NCI-H1436 (cell line): ENCODE results near the gene FHOD3.
"Not testable (repeated sequence)": the region's sequence is repeated elsewhere in the genome, so short reads cannot be mapped to it uniquely, and the experiment has no call there.

Experiments
- DNase-seq: peaks from one replicate; lab custom pipeline; 2025; lab: John Stamatoyannopoulos, UW

The FHOD3 gene

DNA sequence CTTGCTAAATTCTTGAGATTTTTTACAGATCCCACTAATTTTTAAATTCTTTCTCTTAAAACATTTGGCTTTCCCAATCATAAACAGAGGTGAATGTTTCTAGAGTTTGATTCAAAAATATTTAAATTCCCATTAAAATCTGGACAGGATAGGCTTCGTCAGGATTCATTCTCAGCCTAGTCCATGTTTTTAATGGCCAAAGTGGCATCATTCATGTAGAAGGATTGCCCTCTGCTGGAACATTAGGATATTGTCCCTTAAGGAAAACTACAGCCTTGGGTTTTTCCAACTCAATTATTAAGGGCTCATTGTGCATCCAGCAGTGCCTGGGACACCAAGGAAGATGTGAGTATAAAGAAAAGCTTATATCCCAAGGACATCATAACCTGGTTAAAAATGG is 459.6 kb downstream of the FHOD3 start:
- DNase-seq, result peak; percentile 25

DNA sequence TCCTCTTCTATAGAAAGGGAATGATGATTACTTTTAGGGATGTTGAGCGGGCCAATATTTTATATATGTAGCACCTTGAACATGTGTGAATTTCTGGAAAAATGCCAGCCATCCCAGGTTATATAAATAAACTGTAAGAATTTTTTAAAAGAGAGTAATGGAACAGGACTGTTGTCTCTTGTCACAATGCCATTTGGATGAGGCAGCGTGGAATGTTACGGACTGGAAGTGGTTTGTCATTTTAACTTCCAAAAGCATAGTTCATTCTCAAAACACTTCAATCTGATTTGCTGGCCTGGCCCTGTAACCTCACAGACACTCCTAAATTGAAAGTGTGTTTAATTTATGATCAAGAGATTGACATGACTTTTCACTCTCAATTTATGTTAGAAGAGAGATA is 460.5 kb downstream of the FHOD3 start:
- DNase-seq, result no peak

DNA sequence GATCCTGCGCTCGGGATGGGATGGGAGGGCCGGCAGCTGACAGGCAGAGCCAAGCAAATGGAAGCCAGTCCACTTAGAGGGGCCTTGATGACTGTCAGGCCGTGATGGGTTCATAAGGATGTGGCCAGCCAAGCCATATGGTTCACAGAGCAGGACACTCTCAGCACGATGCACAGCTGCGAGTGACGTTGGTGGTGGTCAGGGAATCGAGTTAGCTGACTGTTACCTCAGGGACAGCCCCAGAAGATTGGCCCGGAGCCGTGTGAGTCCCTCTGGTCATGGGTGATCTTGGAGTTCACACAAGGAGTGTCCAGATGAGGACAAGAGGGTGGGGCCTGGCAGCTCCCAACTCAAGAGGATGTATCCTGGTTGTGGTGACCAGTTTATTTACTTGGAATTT is 461.1 kb downstream of the FHOD3 start:
- DNase-seq, result no peak

DNA sequence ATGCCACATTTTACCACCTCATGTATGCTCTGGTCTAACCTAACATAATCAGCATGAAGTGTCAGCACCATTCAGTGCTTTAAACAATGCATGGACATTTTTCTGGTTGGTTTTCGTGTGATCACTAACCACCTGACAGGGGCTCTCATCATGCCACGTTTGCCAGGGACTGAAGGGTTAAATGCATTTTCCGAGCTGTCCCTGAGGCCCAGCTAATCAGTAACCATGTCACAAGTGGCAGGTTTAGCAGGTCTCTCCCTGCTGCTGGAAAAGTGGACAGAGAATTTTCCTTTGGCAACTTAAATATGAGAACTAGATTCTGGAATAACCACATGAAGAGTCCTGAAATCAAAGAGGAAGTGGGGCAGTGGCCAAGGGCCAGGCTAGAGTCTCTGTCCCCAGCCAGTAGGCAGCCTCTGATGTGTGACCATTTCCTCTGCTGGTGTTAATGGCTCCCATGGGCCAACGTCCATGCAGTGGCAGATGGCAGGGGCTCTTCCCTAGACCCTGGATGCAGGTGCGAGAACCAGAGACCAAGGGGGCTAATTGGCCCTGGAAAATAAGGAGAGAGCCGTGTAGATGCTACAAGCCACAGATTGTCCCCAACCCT is 461.8 kb downstream of the FHOD3 start:
- no peak for DNase-seq

DNA sequence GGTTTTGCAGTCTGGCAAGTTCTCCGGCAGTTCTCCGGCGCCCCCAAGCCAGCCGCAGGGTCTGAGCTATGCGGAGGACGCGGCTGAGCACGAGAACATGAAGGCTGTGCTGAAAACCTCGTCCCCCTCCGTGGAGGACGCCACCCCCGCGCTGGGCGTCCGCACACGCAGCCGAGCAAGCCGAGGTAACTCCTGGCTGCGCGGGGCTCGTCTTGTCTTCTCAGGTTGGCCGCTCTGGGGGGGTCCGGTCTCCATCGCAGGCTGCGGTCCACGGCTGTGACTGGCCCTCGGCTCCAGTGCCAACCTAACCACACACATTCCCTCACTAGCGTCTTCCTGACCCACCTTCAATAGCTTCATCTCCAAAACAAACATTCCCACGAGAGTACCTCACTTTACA is 463.1 kb downstream of the FHOD3 start:
- DNase-seq, result no peak

DNA sequence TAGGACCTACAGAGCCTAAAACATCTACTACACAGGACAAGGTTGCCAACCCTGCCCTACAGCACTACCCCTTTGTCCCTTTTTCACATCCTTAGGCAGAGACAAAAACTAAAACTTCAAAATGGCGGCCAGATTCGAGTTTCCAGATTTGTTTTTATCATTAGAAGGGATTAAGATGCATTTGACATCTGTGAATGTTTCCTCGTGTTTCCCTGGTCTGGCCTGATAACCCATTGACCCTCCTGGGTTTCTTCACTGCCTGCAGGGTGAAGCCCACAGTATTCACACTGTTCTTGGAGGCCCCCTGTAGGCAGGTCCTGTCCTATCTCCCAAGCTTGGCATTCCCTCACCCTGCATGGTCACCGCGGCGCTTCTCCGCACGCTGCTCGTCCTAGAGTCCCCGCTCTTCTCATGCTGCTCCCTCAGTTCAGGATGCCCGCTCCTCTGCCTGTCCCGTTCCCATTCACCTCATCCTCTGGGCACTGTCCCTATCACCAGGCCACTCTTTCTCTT is 463.7 kb downstream of the FHOD3 start:
- DNase-seq, result no peak

DNA sequence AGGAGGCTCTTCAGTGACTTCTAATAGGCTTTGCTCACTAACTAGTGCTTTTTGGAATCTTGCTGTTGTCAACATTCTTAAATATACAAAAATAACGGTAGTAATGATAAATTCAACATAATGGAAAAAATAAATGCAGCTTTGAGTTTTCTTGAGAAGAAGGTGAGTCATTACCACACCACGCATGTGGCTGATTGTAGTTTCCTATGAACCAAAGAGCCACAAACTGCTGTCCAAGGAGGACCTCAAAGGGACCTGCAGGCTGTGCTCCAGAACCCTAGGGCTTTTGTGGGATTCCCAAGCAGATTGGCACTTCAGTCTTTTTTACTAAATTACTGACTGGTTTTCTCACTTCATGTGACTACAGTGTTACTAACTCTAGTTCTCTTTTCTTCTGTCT is 464.6 kb downstream of the FHOD3 start:
- DNase-seq, result no peak

DNA sequence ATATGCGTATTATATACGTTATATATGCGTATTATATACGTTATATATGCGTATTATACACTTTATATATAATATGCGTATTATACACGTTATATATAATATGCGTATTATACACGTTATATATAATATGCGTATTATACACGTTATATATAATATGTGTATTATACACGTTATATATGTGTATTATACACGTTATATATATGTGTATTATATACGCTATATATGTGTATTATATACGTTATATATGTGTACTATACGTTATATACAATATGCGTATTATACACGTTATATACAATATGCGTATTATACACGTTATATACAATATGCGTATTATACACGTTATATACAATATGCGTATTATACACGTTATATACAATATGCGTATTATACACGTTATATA is 465.5 kb downstream of the FHOD3 start:
- not testable (repeated sequence) for DNase-seq

DNA sequence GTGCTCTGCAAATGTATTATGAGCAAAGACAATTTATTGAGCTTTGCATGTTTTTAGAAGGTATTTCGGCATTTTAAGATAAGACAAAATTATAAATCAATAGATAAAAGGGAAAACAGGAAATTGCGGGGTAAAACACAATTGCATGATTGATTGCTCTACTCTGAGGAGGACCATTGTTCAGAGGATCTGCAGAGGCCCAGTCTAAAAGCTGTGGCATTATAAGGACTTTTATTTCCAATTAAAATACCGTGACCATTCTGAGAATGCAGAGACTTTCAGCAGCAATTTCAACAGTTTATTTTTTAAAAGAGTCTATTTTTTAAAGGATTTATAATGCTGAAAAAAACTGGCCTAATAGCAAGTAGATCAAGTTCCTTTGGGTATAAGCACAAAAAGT is 469.3 kb downstream of the FHOD3 start:
- DNase-seq, result no peak

DNA sequence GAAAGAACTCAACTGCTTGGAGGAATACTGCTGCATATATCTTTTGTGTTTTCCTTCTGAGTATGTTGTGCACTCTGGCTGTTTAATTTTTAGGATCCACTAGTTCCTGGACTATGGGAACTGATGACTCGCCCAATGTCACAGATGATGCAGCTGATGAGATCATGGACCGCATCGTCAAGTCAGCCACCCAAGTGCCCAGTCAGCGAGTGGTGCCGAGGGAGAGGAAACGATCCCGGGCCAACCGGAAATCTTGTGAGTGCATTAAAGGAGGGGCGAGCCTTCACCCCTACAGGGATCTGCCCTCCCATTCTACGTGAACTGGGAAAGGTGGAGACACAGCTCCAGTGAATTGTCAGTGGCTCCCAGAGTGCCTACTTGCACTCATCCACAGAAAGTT is 471.7 kb downstream of the FHOD3 start:
- DNase-seq, result no peak

DNA sequence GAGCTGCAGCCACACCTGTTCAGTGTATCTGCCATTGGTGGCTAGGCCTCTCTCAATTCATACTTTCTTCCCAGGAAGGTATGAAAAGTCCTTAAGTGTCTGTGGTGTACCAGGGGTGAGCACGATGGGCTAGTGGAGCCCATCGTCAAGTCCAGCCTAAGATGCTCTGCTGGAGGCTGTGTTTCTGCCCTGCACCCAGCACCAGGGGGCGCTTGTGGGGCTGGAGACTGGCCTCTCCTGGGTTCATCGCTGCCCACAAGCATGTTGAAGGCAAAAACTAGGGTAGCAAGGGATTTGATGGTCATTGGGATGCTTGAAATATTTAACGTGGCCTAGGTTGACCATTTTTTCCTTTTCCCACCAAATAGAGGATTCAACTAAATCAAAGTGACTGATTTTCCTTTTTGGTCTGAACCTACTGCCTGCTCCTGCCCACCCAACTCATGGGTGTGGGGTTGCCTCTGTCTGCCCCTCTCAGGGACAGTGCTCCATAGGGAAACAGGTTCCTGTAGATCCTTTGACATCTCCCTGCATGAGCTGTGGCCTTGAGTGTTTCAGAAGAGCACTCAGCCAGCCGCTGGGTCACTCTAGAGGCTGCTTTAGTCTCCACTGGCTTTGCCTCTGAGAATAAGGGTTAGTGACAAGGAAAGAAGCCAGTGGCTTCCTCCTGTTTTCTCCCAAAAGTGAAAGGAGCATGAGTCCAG is 472.2 kb downstream of the FHOD3 start:
- no peak for DNase-seq

DNA sequence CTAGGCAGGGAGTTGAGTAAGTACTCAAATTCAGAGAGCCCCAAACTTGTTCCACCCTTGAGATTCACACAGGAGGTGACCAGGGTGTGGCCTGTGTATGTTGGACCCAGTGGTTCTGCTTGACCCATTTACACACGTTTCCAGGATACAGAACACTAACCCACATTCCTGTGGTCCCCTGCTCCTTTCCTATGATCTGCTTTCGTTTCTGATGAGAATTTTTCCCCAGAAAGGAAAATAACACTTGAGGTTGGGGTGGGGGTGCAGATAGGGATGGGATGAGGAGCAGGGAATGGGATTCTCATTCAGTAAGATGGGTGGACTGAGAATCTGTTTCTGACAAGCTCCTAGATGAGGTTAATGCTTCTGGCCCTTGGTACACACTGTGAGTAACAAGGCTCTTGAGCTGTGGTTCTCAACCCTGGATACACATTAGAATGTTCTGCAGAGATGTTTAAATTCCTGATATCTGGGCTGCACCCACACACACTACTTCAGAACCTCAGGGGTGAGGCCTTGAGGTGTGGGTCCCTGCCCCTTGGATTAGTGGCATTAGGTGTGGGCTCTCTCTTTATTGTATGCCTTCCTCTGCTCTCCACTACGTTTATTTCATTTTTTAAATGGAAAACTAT is 472.9 kb downstream of the FHOD3 start:
- DNase-seq, result no peak

DNA sequence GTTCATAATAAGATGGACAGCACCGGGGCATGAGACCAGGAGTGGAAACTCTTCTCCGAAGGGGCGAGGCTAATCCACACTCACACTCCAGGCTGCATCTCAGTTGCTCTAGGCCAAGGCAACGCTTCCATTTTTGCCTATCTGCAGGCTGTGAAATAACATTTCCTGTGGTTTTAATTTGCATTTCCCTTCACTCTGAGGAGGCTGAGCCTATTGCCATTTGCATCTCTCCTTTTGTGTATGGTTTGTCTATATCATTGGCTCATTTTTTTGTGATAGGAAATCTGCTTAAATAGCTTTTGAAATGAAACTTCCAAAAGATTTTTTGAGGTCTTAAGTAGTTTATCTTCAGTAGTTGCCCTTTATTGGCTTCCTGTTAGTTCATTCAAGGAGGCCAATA is 473.7 kb downstream of the FHOD3 start:
- DNase-seq, result no peak

DNA sequence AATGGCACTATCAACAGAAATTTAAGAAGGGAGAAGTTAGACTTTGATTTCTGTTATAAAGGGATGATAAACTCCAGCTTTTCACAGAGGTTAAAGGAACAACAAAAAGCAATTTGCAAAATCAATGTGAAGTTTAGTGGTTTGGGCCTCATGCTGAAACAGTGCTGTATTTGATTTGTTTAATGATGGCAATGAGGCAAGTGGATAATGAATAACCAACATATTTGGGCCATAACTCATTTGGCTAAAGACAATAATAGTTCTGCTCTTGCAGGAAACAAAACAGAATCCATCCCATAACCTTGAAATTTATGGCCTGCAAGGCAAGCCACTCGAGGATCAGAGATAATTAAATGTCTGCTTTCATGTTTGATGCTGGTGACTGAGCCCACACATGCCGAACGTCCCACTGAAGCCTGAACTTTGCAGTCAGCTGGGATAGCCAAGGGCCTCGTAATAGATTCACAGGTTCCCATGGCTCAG is 474.8 kb downstream of the FHOD3 start:
- DNase-seq, result no peak

DNA sequence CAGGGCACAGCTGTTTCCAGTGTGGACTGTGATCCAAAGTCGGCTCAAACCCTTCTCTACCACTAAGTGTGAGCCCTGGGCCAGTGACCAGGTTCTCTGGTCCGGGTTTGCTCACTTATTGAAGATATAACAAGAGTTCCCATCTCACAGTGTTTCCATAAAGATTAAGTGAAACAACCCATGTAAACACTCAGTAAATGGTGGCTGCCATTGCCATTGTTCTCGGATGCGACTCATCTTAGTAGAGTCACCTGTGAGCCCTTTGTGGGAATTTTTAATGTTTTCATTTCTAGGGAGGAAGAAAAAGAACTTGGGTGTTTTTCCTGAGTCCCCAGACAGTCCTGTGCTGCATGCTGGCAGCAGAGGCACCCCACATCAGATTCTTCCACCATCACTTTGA is 477.9 kb downstream of the FHOD3 start:
- no peak for DNase-seq

DNA sequence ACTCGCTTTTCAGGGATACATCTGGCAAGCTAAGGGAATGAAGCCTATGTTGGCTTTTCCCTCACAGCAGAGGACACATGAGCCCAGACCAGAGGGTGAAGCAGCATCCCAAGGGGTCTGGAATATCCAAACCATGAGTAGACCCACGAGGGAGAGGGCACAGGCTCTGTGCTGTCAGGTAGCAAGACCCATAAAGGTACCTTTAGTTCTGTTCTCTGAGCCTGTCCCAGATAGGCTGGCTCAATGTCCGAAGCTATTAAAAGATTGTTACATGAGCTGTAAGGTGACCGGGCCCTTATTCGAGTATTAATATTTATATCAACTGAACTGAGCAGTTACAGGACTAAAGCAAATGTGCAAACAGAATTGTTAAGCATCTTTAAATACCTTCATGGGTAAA is 479.1 kb downstream of the FHOD3 start:
- DNase-seq, result no peak

DNA sequence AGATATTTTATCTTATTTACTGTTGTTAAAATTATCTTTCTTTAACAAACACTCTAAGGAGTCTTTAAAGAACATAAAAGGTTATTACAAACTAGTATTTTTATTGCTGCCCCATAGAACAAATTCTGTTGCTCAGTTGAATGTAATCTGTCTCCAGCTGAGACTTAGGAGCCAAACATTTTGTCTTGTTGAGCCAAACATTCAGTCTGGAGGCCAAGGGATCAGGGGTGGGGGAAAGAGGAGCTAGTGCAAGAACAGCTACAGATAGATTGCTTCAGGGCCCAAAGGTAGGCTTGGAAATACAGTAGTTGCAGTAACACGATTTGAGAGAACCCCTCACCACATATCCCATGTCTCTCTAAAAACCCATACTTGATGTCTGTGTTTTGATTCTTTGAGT is 480.1 kb downstream of the FHOD3 start:
- DNase-seq, result no peak

DNA sequence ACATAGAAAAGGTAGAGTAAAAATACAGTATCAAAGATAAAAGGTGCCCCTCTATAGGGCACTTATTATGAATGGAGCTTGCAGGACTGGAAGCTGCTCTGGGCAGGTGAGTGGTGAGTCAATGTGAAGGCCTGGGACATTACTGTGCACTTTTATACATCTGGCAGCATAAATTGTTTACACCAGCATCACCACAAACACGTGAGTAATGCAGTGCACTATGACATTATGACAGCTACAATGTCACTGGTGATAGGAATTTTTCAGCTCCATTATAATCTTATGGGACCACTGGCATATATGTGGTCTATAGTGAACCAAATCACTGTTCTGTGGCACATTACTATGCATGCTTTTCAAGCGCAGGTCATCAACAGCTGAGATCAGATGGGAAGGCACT is 483.2 kb downstream of the FHOD3 start:
- DNase-seq, result no peak

DNA sequence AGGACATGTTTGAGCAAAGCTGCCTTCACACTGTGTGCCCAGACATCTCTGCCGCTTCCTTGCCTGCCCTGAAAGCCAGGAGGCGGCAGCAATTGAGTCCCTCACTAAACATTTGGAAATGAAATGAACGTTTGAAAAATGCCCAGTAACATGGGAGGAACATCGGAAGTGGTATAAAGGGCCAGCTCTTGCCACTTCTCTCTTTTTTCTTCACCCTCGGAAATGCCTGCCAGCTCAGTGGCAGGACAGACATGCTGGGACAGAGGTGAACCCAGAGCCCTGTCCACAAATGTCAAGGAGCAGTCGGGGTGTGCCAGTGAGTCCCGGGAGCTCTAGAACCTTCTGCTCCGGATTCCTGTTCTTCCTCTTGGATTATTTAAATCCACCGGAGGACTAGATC is 485.2 kb downstream of the FHOD3 start:
- DNase-seq, result no peak

DNA sequence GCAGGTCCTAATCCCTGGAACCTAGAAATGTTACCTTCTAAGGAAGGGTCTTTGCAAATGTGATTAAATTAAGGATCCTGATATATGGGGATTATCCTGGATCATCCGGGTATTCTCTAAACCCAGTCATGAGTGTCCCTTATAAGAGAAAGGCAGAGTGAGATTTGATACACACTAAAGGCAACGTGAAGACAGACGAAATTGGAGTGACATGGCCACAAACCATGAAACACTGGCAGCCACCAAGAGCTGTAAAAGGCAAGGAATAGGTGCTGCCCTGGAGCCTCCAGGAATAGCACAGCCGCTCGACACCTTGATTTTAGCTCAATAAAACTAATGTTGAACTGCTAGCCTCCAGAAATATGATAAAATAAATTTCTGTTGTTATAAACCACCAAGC is 486.3 kb downstream of the FHOD3 start:
- DNase-seq, result no peak

DNA sequence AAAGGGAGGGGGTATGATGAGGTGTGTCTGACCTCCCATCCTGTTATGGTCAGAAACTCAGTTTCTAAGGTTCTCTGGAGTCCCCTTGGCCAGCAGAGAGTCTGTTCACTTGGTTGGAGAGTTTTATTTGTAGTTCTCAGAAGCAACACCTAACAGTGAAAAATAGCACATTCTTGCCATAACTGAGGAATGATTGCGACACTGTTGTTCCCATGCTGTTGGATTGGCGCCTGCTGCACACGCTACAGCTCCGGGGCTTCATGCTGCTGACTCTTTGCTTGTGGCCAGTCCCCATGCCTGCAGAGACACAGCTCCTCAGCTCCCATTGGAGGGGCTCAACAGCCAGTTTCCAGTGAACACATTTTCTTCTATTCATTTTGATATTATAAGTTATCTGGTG is 489.2 kb downstream of the FHOD3 start:
- no peak for DNase-seq

DNA sequence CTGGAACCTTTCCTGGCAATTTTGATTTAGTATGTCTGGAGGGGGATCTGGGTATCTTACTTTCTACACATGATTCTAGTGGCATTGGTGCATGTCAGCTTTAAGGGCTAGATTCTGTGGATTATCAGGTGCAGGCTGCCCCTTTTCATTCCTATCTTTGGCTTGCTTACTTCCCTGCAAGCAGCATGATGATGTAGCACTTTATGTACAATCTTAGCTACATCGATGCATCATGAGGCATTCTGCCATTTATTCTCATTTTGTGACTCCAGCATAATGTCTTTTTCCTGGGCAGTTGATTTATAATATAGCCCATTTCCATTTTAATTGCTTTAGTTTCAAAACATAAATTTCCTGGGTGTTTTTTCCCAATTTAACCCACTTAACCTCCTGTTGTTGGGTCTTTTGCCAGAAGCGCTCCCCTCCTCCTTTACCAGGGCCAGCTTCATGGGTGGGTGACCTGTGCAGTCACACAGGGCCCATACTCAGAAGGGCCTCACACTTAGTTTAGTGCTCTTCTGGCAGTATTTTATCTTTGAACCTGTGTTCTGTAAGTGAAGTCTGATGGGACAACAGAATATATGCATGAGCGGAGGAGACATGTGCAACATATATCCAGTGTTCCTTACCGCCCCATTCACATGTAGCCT is 495.2 kb downstream of the FHOD3 start:
- no peak for DNase-seq
